Epithelial cell of proximal tubule (primary cell): ENCODE measurements around the gene TPRG1L. TPM values are rescaled to one million over a fixed set of nuclear protein-coding genes. Genes with fewer than 3 reads are reported as not detected.

Source experiments
- DNase-seq: peaks from one replicate; pipeline ENCODE4 v3.0.0-alpha.2; 2011; ENCODE audit warnings: low read depth
- H3K4me3 ChIP-seq: 2 replicates; pipeline ENCODE4 v1.5.1; 2011; ENCODE audit warnings: low read depth, mild to moderate bottlenecking, low read length
- CTCF ChIP-seq: conservative IDR thresholded peaks from 2 replicates; pipeline ENCODE4 v1.5.1; 2012; ENCODE audit warnings: low read depth, mild to moderate bottlenecking, low read length
- total RNA-seq: library from RNA; depleted of rRNA; stranded (reverse); fragments of >200 nt; gene quantifications from 2 replicates; pipeline ENCODE4 v1.2.3, GENCODE V29; 2015

The TPRG1L gene
- total RNA-seq, 1 donor from 2014 or later = 8.1 TPM

- no peak for TF ChIP-seq CTCF
- H3K4me3 ChIP-seq = no peak overlapping the region
- DNase-seq = no peak
These were observed 16.4 kb downstream of the TPRG1L start for GRCh38 chr1:3641046-3641760.

- no peak for TF ChIP-seq CTCF
These were observed 17.0 kb downstream of the TPRG1L start for GRCh38 chr1:3641816-3642215.

GRCh38 chr1:3642919-3643675 is 18.3 kb downstream of the TPRG1L start:
- no peak for TF ChIP-seq CTCF
- no peak for DNase-seq
- H3K4me3 ChIP-seq = no peak overlapping the region

More at GRCh38 chr1:3641816-3642215, 17.0 kb downstream of the TPRG1L start:
- DNase-seq = no peak
- no peak overlapping the region for H3K4me3 ChIP-seq

GRCh38 chr1:3644273-3644672 is 19.5 kb downstream of the TPRG1L start:
- H3K4me3 ChIP-seq = no peak overlapping the region
- no peak for TF ChIP-seq CTCF
- no peak for DNase-seq

GRCh38 chr1:3645247-3645646 is 20.4 kb downstream of the TPRG1L start:
- no peak overlapping the region for H3K4me3 ChIP-seq
- TF ChIP-seq CTCF = no peak
- DNase-seq = no peak

- TF ChIP-seq CTCF = no peak
These were observed 21.0 kb downstream of the TPRG1L start for GRCh38 chr1:3645666-3646355.

More at GRCh38 chr1:3645666-3646355, 21.0 kb downstream of the TPRG1L start:
- no peak for DNase-seq
- H3K4me3 ChIP-seq = no peak overlapping the region
